Right lobe of liver (tissue), 6 donors: ENCODE data around the gene FAM222B. TPM values are rescaled to one million over a fixed set of nuclear protein-coding genes. Genes with fewer than 3 reads are reported as not detected.
"Not testable (repeated sequence)": the region's sequence is repeated elsewhere in the genome, so short reads cannot be mapped to it uniquely, and the experiment has no call there.

ENCODE experiments used
- ATAC-seq, 4 donors: fragments of 200-7000 bp; cut with Tn5 transposase; one replicate each; pipeline ENCODE4 v1.9.1; 2020; ENCODE audit warnings: mild to moderate bottlenecking in 4 of 4, moderate library complexity in 4 of 4
- DNase-seq, 3 donors: peaks; one replicate each; pipeline ENCODE4 v3.0.0-alpha.2; 2020
- H3K27ac ChIP-seq, 3 donors: fragments of 200-600 bp; one replicate each; pipeline ENCODE4 v1.8.0; 2022
- H3K27me3 ChIP-seq, 2 donors: fragments of 200-600 bp; one replicate each; pipeline ENCODE4 v1.8.0; 2022
- H3K36me3 ChIP-seq, 4 donors: fragments of 200-600 bp; sonication (generic) in 1 of 4; one replicate each; pipeline versions ENCODE4 v1.5.1 to v1.8.0; 2017 to 2022; ENCODE audit warnings: control low read depth in 1 of 4
- H3K4me1 ChIP-seq, 4 donors: fragments of 200-600 bp; sonication (generic) in 1 of 4; one replicate each; pipeline versions ENCODE4 v1.5.1 to v1.8.0; 2017 to 2022; ENCODE audit warnings: control low read depth in 1 of 4
- H3K4me3 ChIP-seq, 3 donors: fragments of 200-600 bp; one replicate each; pipeline ENCODE4 v1.8.0; 2022
- H3K9me3 ChIP-seq, 4 donors: fragments of 200-600 bp; sonication (generic) in 1 of 4; one replicate each; pipeline versions ENCODE4 v1.5.1 to v1.8.0; 2017 to 2022; ENCODE audit warnings: control low read depth in 1 of 4
- POLR2A ChIP-seq: fragments of 450-650 bp; IDR thresholded peaks from one replicate; pipeline ENCODE4 v1.6.1; 2017; ENCODE audit warnings: antibody characterized with exemption, mild to moderate bottlenecking
- WGBS: methylation state at CpG from one replicate; pipeline ENCODE4 v1.1.6; 2018; ENCODE audit warnings: low coverage, low lambda C conversion rate; ENCODE audit not compliant: insufficient coverage; ENCODE audit errors: missing lambda C conversion rate; 5-methylcytosine and 5-hydroxymethylcytosine counted together
- intact Hi-C, 2 donors: fragments of 100-400 bp; cut with DNase I; formaldehyde crosslinking; loops; one replicate each; pipeline versions ENCODE4 v1.11.2 to v1.14.1; 2022
- total RNA-seq, 6 experiments: library from RNA; depleted of rRNA in 2 of 6; stranded (reverse); fragments of >200 nt in 2 of 6; fragmentation: NEBNext Ultra II Directional in 3 of 6; extraction: Animal tissue kit (Norgen Biotek cat#: 25700) in 3 of 6; gene quantifications; one replicate each; pipeline versions ENCODE4 v1.1.0 to v1.2.4, GENCODE V29; 2016 to 2023
- TF ChIP-seq, protein P1 (sequence below), 4 donors: fragments of 200-600 bp in 3 of 4; fragments of 450-650 bp in 1 of 4; IDR thresholded peaks; one replicate each; pipeline versions ENCODE4 v1.5.1 to v1.8.0; 2016 to 2022; ENCODE audit warnings: antibody characterized with exemption in 4 of 4, mild to moderate bottlenecking in 2 of 4
- donor health status: DM: no; HTN: yes; CAD: no.
- donor health status: DM: no; HTN: no; CAD: no.
- donor health status: DM: no; HTN: no; CAD: no.
- donor health status: DM: no; HTN: yes; CAD: no.
- donor health status: DM: no; HTN: yes; CAD: no.

The FAM222B gene
- total RNA-seq, 6 experiments from 2014 or later = 5.8 to 12.0 (median 8.8) TPM

DNA sequence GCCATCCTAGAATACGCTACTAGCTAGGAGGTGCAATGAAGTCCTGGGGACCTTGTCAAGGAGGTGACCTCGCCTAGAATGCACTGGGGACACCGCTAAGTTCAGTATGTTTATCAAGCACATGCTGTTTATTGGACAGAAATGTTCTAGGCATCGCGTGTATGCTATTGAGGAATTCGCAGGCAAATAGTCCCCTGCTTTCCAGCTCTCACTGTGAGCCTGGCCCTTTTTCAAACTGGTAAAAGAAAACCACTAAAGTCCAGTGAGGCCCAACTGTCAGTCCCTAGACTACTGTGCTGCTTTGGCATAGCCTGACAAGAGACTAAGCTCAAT lies 1.2 kb upstream of the FAM222B start:
- Histone ChIP-seq H3K27ac (no peak overlapping the region), H3K27me3 (no peaks in the 10 kb centered on the region), H3K9me3 (no peaks in the 10 kb centered on the region), H3K4me1 (peaks cover 0 to 7% (median 0%) of the 10 kb centered on the region in 4 donors), H3K36me3 (no peaks in the 10 kb centered on the region), H3K4me3 (no peak overlapping the region)
- DNase-seq = no peak
- WGBS = 92% methylated on average over 6 of the region's 6 CpGs
- intact Hi-C loops = no loop called here
- no peak for ATAC-seq
- TF ChIP-seq POLR2A = no peak
- TF ChIP-seq, protein P1, sequence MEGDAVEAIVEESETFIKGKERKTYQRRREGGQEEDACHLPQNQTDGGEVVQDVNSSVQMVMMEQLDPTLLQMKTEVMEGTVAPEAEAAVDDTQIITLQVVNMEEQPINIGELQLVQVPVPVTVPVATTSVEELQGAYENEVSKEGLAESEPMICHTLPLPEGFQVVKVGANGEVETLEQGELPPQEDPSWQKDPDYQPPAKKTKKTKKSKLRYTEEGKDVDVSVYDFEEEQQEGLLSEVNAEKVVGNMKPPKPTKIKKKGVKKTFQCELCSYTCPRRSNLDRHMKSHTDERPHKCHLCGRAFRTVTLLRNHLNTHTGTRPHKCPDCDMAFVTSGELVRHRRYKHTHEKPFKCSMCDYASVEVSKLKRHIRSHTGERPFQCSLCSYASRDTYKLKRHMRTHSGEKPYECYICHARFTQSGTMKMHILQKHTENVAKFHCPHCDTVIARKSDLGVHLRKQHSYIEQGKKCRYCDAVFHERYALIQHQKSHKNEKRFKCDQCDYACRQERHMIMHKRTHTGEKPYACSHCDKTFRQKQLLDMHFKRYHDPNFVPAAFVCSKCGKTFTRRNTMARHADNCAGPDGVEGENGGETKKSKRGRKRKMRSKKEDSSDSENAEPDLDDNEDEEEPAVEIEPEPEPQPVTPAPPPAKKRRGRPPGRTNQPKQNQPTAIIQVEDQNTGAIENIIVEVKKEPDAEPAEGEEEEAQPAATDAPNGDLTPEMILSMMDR (IDR thresholded peaks at IDR 0.05) = no peak

DNA sequence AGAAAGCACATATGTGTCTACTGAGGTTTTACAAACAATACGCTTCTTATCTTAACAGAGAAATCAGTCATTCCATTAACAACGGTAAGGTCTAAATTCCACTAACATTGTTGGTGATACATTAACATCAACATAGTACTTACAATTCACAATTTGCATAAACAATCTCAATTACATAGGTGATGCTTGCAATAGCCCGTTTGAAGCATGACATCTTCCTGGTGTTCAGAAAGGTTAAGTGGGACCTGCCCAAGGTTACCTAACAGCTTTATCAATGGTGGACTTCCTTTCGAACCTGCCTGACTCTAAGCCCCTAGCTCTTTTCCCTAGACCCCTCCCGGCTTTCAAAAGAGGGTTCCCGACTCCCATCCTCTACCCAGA lies 699 bp downstream of the FAM222B start:
- ATAC-seq (peak in 3 of 4 donors; percentile 13 to 49 (median 16)), DNase-seq (no peak)
- peak overlapping the region; percentile 61 to 93 (median 76) for H3K4me3 ChIP-seq
- TF ChIP-seq, protein P1 (IDR thresholded peaks at IDR 0.05) = no peak
- no peak for TF ChIP-seq POLR2A
- H3K36me3 ChIP-seq = no peaks in the 10 kb centered on the region
- peak overlapping the region in 2 of 3 donors; percentile 7 to 45 for H3K27ac ChIP-seq
- intact Hi-C loops = no loop called here
- H3K27me3 ChIP-seq = no peaks in the 10 kb centered on the region
- H3K4me1 ChIP-seq = peaks cover 0 to 7% (median 0%) of the 10 kb centered on the region in 4 donors
- no peaks in the 10 kb centered on the region for H3K9me3 ChIP-seq
- 0% methylated on average over 6 of the region's 6 CpGs for WGBS

DNA sequence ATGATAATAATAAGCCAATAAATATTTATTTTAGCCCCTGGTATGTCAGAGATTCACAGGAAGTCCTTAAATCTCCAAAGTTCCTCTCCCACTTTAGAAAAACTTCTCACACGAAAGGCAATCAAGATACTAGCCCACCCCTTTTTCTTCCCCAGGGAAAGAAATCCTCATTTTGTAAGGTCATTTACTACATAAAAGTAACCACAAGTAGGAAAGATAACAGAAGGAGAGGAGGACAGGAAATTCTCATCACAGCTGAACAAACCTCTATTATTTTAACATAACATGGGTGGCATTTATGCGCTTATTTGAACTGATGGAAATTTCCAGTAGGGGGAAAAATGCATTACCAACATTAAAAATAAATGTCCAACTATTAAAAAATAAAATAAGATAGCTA lies 3.4 kb downstream of the FAM222B start:
- Histone ChIP-seq H3K4me3 (no peak overlapping the region), H3K27ac (no peak overlapping the region), H3K4me1 (peaks cover 0 to 7% (median 0%) of the 10 kb centered on the region in 4 donors), H3K36me3 (no peaks in the 10 kb centered on the region), H3K27me3 (no peaks in the 10 kb centered on the region), H3K9me3 (no peaks in the 10 kb centered on the region)
- no peak for TF ChIP-seq POLR2A
- TF ChIP-seq, protein P1 (IDR thresholded peaks at IDR 0.05) = no peak
- DNase-seq (no peak), ATAC-seq (no peak)
- 69% methylated on average over 2 of the region's 2 CpGs for WGBS
- intact Hi-C loops = no loop called here

DNA sequence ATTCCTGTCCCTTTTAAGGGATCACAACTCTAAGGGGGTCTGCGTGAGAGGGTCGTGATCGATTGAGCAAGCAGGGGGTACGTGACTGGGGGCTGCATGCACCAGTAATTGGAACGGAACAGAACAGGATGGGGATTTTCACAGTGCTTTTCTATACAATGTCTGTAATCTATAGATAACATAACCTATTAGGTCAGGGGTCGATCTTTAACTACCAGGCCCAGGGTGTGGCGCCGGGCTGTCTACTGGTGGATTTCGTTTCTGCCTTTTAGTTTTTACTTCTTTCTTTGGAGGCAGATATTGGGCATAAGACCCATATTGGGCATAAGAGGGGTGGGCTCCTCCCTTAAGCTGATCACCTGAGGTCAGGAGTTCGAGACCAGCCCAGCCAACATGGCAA lies 6.0 kb downstream of the FAM222B start:
- H3K36me3 ChIP-seq, H3K4me3 ChIP-seq, H3K9me3 ChIP-seq, ATAC-seq, H3K27ac ChIP-seq, H3K27me3 ChIP-seq, H3K4me1 ChIP-seq, intact Hi-C loops: not testable (repeated sequence)
- 93% methylated on average over 9 of the region's 10 CpGs for WGBS
- peak in 1 of 3 donors; percentile 19 for DNase-seq

DNA sequence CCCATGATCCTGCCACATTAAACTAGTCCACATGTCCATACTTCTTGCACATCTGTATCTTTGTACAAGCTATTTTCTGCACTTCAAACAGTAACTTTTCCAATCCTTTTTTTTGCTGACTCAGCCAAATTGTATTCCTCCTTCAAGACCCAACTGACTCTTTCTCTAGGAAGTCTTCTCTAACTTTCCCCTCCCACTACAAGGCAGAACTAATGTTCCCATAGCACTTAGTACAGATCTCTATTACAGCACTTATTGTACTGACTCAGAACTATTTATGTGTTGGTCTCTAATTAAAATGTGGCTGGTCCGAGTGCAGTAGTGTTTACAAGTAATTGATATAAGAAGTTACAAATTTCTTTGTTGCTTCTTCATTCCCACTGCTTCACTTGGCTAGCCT lies 8.2 kb downstream of the FAM222B start:
- no peak for DNase-seq
- H3K4me3 ChIP-seq = no peak overlapping the region
- H3K4me1 ChIP-seq = no peaks in the 10 kb centered on the region
- 100% methylated on average over 1 of the region's 1 CpG for WGBS
- H3K27ac ChIP-seq = no peak overlapping the region
- H3K27me3 ChIP-seq = no peaks in the 10 kb centered on the region
- intact Hi-C loops = no loop called here
- no peaks in the 10 kb centered on the region for H3K9me3 ChIP-seq
- ATAC-seq = no peak
- TF ChIP-seq, protein P1 (IDR thresholded peaks at IDR 0.05) = no peak
- no peak for TF ChIP-seq POLR2A
- H3K36me3 ChIP-seq = no peaks in the 10 kb centered on the region
